WERI-Rb-1 (cell line): ENCODE results near the gene ABLIM2.

Experiments
- DNase-seq: peaks from one replicate; pipeline ENCODE4 v3.0.0-alpha.2; 2020
- H3K27ac ChIP-seq: fragments of 250-450 bp; sonication (Bioruptor Pico); 2 replicates; pipeline ENCODE4 v1.5.1; 2020; ENCODE audit warnings: mild to moderate bottlenecking, moderate library complexity
- H3K27me3 ChIP-seq: fragments of 250-450 bp; sonication (Bioruptor Pico); 2 replicates; pipeline ENCODE4 v1.5.1; 2021; ENCODE audit warnings: mild to moderate bottlenecking, low read depth, moderate library complexity; ENCODE audit not compliant: insufficient read depth, severe bottlenecking
- H3K36me3 ChIP-seq: fragments of 250-450 bp; sonication (Bioruptor Pico); 2 replicates; pipeline ENCODE4 v1.5.1; 2020; ENCODE audit warnings: mild to moderate bottlenecking, moderate library complexity
- H3K4me3 ChIP-seq: 2 replicates; pipeline ENCODE4 v1.5.1; 2011; ENCODE audit warnings: low read depth, mild to moderate bottlenecking, control low read depth, low read length
- H3K9me3 ChIP-seq: fragments of 250-450 bp; sonication (Bioruptor Pico); 2 replicates; pipeline ENCODE4 v1.5.1; 2021; ENCODE audit warnings: mild to moderate bottlenecking, moderate library complexity; ENCODE audit not compliant: severe bottlenecking
- TF ChIP-seq, protein P1 (sequence below): IDR thresholded peaks from 2 replicates; pipeline ENCODE4 v1.5.1; 2011; ENCODE audit warnings: low read depth, mild to moderate bottlenecking, control low read depth, inconsistent platforms, low read length

ABLIM2 gene

DNA sequence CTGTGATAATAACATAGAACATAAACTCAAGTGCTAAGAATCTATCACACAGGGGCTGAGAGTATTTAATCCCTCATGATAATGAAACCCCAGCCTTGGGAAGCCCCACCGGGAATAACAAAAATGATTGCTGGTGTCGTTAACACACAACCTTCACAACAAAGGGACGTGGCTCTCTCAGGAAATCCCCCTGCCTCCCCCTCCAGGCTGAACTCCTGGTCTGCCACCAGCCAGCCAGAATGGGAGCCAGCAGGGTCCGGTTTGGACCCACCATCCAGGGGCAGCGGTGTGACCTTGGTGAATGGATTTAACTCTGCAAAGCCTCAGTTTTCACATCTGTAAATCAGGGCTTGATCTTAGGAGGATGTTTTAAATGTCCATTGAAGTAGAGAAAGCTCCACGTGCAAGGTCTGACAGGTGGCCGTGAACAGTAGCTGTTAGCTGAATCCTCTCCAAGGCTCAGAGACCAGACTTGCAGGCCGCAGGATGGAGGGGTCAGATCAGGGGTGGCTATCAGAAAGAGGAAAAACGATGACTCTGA is 46.5 kb downstream of the ABLIM2 start:
- H3K4me3 ChIP-seq = no peak overlapping the region
- no peak overlapping the region for H3K27ac ChIP-seq
- no peaks in the 10 kb centered on the region for H3K27me3 ChIP-seq
- no peaks in the 10 kb centered on the region for H3K9me3 ChIP-seq
- no peaks in the 10 kb centered on the region for H3K36me3 ChIP-seq
- TF ChIP-seq, protein P1, sequence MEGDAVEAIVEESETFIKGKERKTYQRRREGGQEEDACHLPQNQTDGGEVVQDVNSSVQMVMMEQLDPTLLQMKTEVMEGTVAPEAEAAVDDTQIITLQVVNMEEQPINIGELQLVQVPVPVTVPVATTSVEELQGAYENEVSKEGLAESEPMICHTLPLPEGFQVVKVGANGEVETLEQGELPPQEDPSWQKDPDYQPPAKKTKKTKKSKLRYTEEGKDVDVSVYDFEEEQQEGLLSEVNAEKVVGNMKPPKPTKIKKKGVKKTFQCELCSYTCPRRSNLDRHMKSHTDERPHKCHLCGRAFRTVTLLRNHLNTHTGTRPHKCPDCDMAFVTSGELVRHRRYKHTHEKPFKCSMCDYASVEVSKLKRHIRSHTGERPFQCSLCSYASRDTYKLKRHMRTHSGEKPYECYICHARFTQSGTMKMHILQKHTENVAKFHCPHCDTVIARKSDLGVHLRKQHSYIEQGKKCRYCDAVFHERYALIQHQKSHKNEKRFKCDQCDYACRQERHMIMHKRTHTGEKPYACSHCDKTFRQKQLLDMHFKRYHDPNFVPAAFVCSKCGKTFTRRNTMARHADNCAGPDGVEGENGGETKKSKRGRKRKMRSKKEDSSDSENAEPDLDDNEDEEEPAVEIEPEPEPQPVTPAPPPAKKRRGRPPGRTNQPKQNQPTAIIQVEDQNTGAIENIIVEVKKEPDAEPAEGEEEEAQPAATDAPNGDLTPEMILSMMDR = no peak
- no peak for DNase-seq

DNA sequence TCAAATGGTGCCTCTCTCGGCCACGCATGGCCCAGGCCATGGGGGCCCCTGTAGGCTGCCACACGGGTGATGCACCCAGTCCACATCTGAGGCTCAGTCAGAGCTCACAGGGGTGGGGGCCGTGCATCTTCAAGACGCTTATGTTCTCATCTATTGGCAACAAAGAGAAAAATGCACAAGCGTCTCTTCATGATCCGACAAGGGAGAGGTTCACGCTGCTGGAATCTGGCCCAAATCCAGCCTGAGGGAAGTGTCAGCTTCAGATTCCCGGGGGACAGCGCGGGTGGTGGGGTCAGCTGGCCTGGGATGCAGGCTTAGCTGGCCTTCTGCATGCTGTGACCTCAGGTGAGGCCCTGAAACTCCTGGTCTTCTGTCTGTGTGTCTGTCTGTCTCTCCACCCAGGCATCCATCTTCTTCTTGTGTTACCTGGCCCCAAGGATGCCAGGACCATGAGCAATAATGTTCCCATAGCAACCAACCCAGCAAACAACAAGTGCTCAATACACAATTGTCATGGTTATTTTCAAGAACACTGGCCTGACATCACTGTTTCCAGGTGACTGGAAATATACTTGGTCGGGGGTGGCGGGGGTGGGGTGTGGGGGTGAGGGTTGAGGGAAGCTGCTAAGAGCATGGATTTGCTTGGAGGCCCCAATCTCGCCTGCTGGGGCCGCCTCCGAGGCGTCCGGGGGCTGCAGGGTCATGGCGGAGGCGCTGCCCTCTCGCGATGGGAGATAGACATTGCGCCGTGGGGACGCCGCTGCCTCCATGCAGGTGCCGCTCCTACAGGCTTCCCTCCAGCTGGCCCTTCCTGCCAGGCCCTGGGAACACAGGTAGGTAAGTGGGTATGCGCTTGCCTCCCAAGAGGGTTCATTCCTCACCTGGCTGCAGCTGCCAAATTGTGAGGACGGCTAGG is 48.3 kb downstream of the ABLIM2 start:
- Histone ChIP-seq H3K4me3 (no peak overlapping the region), H3K27me3 (no peaks in the 10 kb centered on the region), H3K27ac (no peak overlapping the region), H3K36me3 (no peaks in the 10 kb centered on the region), H3K9me3 (no peaks in the 10 kb centered on the region)
- TF ChIP-seq, protein P1 = peak; percentile 61
- DNase-seq = peak; percentile 48

DNA sequence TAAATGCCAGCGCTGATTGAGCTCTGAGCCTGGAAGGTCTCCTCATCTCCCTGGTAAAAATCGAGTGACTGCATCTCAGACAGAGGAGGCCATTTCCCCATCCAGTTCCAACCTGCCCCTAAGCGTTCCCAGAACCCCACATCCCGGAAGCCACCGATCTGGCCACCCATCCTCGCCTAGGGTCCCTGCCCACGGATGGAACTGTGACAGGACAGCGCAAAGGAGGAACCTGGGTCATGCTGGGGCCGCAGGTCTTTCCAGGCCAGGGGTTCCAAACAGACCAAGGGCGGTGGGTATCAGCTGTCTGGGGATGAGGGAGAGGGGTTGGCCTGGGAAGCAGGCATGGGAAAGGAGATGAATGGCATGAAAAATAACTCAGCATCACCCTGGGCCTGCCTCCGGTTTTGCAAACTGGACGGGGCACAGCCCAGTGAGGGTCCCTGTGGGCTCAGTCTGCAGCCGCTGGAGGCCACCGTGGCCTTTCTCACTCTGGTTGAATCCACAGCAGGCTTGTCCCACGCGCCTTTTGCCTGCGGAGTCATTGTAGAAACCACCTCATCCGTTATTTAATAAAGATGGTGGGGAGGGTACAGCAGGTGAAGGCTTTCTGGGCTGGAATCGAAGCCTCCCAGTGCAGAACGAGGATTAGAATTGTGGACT is 49.1 kb downstream of the ABLIM2 start:
- no peaks in the 10 kb centered on the region for H3K36me3 ChIP-seq
- TF ChIP-seq, protein P1 = no peak
- no peaks in the 10 kb centered on the region for H3K27me3 ChIP-seq
- no peak for DNase-seq
- H3K27ac ChIP-seq = no peak overlapping the region
- no peak overlapping the region for H3K4me3 ChIP-seq
- no peaks in the 10 kb centered on the region for H3K9me3 ChIP-seq

DNA sequence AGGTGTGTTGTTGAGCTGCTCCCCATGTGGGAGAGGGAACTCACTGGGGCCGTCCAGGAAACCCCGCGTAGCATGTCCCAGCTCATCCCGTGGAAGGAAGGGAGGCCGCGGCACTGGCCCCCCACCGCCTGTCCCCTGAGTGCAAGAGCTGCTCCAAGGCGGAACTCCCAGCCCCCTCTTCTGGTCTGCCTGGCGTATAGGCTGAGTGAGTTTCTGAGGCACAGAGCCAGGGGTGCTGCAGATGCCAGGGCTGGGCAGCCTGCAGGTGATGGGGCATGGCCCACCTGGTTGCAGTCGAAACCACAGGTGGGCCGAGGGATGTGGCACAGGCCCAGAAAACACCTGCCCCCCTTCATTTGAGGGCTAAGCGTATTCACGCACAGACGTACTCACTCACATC is 49.6 kb downstream of the ABLIM2 start:
- TF ChIP-seq, protein P1 = no peak
- H3K4me3 ChIP-seq = no peak overlapping the region
- DNase-seq = no peak
- H3K27me3 ChIP-seq = no peaks in the 10 kb centered on the region
- H3K36me3 ChIP-seq = no peaks in the 10 kb centered on the region
- H3K9me3 ChIP-seq = no peaks in the 10 kb centered on the region
- no peak overlapping the region for H3K27ac ChIP-seq

DNA sequence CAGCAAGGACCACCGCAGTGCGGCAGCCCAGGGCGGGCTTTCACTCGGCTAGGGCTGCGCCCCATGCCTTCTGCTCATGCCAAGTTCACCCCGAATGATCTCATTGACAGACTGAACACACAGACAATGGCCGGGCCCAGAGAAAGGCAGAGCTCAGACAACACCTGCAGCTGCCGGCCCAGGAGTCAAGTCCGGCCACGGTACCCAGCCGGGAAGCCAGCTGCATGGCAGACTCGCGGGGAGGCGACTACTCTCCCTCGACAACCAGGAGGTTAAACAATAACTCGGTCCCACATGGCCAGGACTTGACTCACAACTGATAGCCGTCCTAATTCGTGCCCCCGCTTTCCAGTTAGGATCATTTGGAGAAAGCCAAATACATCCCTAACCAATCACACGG is 50.4 kb downstream of the ABLIM2 start:
- Histone ChIP-seq H3K9me3 (no peaks in the 10 kb centered on the region), H3K27me3 (no peaks in the 10 kb centered on the region), H3K36me3 (no peaks in the 10 kb centered on the region), H3K27ac (no peak overlapping the region), H3K4me3 (no peak overlapping the region)
- TF ChIP-seq, protein P1 = no peak
- no peak for DNase-seq
